Umbilical cord (tissue), 2 donors: ENCODE results near the gene PCNX2. TPM values are rescaled to one million over a fixed set of nuclear protein-coding genes. Genes with fewer than 3 reads are reported as not detected.

ENCODE experiments used
- DNase-seq: peaks from one replicate; pipeline ENCODE4 v3.0.0-alpha.2; 2015; ENCODE audit warnings: low spot score
- total RNA-seq: library from RNA; depleted of rRNA; stranded (reverse); fragments of >200 nt; gene quantifications from one replicate; pipeline ENCODE4 v1.2.3, GENCODE V29; 2014; ENCODE audit warnings: low replicate concordance; ENCODE audit not compliant: insufficient read depth

Gene PCNX2
- total RNA-seq, 1 donor from 2014 or later: 12.5 TPM

DNA sequence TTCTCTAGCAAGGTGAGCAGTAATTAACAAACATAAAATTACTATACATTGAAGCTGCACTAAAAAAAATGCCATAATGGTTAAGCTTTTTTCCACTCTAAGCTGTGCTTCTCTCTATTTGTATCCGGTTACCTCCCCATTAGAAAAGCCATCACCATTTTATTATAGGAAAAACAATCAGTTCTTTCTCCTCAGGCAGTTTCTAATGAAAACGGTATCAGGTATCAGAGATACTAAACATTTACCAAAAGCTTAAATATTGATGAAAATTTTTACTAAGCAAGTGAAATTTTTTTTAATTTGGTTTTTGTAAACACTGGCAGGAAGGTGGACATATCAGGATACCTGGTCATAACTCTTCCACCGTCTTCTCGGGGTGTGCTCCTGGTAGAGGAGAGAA is 330.9 kb downstream of the PCNX2 start:
- DNase-seq: no peak

DNA sequence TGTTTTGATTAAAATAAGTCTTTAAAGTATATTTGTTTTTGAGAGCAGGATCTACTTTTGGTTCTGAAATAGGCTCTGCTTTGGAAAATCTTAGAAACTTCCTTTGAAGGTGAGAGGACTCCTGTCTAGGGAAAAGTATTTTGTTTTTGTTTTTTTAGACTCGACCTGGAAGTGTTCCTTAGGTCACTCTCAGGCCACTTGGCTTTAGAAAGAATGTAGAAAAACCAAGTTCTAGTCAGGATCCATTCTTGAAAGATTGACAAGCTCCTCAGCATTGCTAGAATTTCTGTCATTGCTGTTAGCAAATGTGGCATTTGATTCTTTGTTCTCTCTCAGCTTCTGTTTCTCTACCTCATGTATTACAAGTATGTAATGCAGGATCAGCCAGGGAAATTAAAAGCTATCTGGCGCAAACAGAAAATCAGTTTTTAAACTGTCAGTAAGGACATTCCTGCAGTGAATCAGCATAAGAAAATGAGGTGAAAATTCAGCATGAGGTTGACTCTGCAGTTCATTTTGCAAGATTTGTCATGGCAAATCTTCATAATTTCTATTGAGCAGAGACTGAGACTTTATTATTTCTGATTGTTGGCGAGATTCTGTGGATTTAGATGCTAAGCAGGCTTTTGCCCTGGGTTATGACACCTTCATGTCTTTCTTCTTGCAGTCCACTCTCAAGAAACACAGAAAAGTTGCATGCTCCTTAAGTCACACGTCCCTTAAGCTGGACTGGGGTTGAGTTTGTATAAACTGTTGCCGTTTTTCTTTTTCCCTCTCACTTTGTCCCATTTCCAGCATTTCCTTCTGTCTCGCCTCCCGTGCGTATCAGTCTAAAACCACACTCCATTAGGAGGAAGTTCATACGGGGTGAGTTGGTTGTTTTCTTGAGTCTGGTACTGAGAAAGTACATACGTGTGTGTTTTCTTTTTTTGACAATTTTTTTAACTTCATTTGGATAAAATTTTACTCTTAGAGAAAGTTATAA is 332.5 kb downstream of the PCNX2 start:
- DNase-seq: peak; percentile 20

DNA sequence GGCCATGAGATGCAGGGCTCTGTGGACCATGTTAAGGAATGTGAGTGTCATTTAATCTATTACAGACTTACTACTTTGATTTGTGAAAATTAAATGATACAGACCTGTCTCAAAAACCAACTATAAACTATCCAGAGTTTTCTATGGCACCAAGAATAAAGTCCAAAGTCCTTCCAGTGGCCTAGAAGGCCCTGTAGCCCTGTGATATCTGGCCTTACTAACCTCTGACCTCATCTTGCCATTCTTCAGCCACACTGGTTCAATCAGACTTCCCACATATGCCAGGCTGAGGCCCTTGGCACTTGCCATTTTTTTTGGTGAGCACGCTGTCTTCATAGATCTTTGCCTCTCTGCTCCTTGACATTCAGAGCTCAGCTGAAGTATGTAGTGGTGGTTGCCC is 337.5 kb downstream of the PCNX2 start:
- no peak for DNase-seq

DNA sequence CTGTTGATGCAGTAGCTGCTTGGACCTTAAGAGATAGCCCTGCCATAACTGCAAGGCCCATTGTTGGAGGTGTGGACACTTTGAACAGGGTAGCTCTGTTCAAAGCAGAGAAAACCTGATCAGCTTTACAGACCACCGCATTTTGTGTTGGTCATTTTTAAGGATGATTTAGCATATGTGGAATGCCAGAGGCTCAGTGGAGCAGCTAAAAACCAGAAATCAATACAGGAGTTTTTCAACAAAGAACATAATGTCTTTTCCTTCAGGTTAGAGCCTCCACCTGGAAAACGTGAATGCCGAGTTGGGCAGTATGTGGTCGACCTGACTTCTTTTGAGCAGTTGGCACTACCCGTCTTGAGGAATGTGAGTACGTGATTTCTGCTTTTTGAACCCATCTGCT is 339.4 kb downstream of the PCNX2 start:
- DNase-seq: no peak

DNA sequence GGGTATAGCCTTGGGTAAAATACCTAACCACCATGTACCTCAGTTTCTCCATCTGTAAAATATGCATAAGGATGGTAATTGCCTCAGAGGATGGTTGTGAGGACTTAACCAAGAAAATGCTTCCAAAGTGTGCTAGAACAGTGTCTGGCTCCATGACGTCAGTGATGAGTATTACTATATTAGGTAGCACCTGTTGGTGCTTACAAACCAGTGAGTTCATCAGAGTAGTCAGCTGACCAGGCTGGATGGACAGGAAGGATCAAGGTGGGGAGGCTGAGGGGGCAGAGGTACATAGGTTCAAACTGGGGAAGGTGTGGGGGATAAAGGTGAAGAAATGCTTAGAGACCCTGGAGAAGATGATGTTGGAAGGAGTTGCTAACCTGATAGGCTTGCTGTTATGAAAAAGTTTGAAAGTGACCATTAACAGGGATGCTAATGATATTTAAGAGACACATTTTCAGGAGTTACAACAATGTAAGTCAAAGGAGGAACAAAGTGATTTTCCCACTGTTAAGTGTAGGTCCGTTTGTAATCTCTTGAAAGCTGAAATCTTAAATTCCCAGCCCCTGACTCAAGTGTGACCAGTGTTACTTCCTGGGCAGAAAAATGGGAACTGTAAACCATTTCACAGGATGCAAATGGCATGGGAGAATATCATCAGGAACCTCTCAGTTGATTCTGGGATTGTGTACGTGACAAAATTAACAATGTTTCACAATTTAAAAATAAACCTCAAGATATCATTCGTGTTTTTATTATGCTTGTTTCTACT is 340.7 kb downstream of the PCNX2 start:
- no peak for DNase-seq

DNA sequence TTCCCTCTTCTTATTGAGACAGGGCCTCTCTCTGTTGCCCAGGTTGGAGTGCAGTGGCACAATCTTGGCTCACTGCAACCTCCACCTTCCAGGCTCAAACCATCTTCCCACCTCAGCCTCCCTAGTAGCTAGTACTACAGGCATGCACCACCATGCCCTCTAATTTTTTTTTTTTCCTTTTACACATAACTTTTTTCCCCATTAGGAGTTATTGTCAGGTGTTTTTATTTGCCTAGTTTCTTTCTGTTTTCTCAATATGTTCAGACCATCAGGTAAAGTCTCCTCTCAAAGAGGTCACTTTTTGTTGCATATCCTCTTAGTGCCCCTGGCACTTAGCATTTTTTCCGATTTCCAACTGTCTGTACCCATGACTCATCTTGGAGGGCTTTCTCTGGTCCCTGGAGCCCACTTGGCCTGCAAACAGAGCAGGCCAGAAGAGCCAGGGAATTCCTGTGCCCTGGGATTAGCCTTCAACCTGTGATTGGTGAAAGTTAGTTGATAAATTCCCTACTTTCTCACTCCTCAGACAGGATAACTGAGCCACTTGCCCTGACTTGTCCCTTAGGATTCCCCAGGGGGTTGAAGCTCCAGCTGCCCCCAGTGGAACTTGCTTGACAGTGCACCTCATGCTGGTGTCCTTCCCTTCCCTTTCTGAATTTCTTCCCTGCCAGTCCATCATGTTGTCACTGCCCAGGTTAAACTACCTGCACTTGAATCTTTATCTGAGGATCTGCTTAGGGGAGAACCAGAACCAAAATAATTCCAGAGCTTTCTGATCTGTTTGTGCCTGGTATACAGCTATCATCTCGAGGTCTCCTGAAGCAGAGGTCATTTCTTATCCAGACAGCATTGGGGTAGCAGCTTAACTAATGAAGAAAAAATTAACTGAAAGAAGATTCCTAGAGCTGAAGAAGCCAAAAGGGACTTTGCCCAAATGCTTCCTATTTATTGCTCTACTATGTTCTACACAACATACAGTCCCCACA is 342.7 kb downstream of the PCNX2 start:
- DNase-seq: peak; percentile 15

DNA sequence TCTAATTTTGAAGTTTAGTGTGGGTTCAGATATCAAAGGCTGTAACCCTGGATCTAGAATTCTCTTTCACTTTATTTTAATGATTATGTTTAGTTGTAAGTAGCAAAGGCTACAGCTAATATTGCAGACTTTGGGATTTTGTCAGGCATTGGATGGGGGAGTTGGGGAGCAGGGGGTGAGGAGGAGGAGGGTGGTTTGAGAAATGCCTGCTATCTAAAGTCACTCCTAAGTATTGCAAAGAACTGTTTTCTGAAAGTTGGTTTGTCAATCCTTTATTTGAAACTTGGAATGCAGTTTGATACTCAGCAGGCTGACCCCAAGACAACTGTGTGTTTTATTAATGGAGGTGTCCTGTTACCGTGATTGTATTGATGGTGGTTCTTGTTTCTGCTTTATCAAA is 343.9 kb downstream of the PCNX2 start:
- no peak for DNase-seq

DNA sequence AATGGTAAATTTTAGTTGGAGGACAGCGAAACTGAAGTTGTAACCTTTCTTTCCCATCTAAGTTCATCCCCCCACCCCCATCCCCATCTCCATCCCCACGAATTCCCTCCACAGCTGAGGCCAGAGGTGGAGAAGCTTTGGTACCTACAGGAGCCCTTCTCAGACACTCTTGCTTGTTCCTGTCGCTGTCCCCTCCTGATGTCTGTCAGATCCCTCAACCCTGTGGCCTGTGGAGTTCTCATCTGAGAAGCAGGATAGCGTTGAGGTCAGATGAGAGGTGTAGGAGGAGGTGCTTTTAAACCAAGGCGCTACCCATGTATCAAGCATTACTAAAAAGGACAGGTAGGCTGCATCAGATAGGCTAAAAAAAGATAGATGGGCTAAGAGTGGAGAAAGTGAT is 344.3 kb downstream of the PCNX2 start:
- peak; percentile 2 for DNase-seq

DNA sequence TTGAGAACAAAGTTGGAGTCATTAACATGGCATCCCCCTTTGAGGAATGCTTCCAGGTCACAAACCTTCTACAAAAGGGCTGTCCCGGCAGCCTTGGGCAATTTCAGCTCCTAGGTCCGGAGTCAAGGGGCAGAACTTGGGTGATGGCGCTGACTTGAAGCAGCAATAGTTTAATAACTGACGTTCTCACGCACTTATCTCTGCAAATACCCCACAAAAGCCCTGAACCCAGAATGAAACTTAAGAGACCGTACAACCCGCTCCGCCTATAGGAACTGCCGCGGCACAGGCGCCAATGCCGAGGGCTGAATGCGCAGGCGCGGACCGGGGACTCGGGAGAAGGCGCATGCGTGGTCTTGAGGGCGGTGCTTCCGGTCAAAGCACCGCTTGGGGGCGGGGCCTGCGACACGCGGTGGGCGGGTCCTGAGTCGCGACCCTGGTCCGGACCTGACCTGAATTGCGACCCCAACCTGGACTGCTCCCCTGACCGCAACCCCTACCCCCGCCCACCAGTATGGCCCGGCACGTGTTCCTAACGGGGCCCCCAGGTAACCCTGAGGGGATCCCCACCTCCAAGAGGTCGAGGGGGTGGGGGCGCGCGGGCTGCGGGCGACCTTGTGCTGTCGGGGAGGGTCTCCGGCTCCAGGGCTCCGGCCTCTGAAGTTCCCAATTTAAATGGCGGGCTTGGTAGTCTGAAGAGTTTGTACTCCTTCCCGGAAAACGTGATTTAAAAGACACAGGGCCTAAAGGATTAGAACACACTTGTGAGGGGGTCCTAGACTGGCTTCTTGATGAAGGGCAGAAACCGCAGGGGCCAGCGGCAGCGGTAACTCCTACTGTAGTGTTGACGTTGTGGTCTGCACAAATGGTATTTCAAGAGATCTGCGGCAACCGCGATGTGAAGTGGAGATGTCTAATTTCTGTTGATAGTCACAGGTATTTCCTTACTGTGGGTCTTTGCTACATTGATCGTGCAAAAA is 345.0 kb downstream of the PCNX2 start, which contains the start of gene NTPCR:
Gene NTPCR (plus strand): TSS at position 415 of the 980 bp plus-strand sequence. CDS start 100 bp downstream, at position 515.
- DNase-seq: peak; percentile 96

DNA sequence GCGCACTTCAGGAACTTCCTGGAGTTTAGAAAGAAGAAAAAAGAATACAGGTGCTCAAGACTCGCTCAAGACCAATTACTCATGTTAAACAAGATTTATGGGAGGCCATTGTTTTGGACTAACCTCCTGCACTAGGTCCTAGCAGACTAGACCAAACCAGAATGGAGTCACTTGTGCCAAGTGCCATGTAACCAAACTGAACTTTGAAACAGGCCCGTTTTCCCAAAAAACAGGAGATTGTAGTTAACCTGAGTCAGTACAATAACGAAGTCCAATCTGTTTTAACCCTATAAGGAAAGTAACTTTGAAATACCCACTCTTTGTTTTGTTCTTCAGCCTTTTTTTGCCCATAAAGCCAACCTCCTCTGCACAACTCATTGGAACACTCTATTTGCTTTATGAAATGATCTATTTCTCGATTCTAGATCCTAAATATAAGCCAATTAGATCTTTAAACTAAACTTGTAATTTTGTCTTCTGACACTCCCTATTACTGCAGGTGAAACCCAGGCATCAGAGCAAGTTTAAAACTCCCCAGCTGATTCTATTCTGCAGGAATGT is 345.8 kb downstream of the PCNX2 start:
- no peak for DNase-seq

DNA sequence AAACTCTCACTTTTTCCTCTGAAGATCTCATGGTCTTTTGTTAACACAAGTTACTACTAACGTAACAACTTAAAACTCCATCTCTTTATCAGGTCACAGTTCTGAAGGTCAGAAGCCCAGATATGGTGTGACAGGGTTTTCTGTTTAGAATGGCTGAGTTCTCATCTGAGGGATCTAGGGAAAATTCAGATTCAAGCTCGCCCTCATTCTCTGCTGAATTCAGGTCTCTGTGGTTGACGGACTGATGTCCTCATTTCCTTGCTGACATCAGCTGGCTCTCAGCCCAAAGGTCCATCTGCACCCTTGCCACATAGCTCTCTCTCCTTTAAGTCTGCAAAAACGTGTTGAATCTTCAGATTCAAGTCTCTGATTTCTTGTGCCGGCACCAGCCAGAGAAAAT is 351.2 kb downstream of the PCNX2 start:
- DNase-seq: no peak

DNA sequence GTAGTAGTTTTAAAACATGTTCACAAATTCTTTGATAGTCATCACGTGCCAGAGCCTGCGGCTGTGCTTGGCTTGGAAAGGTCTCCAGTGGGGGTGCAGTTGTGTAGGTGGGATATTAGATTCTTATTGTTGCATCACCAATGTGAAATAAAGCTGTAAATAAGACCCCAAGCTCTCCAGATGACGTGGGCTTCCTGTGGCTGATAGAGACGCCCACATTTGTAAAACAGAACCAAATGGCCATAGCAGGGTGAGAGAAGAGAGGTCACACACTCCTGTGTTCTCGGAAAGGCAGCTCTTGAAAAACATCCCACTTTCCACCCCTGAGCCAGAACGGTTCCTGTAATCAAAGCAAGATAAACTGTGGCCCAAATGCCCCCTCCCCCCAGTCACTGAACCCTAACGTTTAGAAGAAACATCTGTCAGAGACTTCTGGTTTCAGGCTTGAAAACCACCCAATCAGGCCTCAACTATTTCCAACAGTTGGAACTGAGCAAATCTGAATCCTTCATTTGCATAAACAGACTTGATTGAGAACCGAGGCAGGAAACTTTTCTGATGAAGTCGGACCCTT is 351.8 kb downstream of the PCNX2 start:
- DNase-seq: no peak

DNA sequence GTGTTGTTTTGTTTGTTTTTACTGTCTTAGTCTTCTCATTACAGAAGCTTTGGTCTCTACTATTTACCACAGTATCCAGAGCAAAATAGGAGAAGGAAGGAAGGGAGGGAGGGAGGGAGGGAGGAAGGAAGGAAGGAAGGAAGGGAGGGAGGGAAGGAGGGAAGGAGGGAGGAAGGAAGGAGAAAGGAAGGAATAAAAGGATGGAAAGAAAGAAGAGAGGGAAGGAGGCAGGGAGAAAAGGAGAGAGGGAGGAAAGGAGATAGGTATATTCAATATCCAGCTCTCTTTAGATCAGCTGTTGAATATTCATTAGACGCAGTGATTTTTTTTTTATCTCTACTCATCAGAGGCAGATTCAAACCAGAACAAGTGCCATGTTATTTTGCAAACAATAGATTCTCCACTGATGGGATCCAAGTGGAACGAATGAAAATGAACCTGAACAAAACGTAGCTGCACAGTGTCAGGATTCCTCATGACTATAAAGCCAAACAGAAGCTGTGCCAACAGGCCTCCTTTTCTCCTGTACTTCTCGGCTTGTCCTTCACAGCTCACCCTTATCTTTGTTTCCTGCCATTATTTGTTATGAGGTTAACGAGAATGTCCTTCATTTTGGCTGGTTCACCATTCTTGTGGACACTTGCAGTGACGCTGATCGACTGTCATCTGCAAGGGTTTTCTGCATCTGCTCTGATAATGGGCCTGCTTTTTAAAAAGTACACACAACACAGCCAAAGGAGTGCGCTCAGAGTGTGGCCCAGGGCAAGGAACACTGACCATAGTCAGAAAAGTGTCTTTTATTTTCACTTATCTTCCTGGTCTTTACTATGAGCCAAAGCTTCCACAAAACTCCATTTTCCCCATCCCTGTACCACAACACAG is 352.9 kb downstream of the PCNX2 start:
- no peak for DNase-seq

DNA sequence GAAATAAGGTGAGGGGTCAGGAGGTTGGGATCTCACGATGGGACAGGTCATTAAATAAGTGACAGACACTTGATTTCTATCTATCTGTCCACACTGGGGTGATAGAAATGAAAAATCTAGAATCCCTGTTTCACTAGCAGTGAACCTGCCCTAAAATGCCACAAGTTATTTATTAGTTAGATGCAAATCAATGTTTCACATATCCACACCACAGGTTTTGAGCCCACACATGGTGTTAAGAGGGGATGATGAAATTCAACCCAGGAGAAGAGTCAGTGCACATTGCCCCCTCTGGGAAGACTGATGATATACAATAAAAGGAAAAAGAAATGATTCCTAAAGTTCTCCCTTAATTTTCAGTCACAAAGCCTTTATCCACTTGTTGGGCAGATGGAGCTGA is 355.3 kb downstream of the PCNX2 start:
- DNase-seq: no peak

DNA sequence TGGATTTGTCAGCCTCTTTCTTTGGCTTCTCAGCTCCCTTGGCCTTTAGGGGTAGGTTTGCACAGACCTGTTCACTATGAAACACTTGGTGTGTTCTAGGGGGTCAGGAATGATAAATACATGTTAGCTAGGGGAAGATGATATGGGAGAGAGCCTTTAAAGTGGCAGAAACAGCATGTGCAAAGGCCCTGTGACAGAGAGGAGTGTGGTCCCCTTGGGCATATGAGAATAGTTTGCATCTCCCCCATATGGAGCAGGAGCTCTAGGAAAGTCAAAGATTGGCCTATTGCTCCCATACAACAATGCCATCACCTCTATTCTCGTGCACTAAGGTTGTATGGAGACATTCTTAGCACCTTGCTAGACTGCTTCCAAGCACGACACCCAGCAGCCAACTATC is 355.8 kb downstream of the PCNX2 start:
- DNase-seq: no peak

DNA sequence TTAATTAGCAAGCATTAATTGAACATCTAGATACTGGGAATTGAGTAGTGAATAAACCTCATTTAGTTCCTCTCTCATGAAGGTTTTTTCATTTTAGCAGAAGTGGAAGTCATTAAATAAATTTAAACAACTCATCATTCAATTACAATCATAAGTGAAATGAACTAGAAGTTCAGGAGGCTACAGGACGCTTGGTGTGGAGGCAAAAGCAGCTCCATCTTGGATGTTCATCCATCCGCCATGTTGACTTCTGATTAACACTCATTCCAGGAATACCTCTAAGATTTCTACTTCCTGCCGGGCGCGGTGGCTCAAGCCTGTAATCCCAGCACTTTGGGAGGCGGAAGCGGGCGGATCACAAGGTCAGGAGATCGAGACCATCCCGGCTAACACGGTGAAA is 356.6 kb downstream of the PCNX2 start:
- no peak for DNase-seq

DNA sequence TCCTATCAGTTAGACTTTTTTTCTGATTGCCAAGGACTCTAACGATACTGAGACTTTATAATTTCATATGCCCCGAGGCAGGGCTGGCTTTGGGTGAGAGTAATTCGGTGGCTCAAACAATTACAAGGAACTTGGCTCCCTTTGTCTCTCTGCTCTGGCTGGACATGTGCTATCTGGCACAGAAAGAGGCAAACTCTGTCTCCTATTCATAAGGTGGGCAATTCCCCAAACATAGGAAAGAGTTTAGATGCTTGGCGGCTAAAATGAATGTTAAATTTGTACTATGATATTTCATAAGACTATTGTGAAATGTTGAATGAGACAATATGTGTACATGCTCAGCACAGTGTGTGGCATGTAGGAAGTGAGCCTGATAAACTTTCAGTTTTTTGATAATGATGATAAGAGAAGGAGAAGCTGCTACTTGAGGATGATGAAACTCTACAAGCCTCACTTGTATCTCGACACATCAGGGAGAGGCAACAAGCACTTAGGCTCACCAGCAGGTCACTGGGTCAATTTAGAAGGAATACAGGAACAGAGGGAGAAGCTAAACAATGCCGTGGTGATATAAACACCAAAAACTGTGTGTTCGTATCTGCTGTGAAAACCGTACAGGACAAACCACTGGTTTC is 357.7 kb downstream of the PCNX2 start:
- DNase-seq: no peak

DNA sequence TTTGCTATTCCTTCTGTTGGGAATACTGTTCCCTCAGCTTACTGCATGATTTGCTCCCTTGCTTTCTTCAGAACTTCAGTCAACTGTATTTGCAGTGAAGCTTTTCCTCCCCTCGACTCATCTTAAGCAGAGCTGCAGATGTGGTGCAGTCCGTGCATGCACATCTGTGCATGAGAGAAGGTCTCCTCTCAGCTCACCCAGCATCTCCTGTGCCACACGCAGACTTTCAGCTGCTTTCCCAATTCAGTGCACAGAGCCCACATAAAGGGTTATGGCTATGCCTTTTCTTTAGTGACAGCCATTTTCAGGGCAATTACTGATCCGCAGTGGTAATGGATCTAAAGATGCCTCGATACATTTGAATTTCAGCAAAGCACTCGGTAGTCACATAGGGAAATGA is 358.6 kb downstream of the PCNX2 start:
- DNase-seq: no peak
